ENCODE data around the gene CHURC1.

DNA sequence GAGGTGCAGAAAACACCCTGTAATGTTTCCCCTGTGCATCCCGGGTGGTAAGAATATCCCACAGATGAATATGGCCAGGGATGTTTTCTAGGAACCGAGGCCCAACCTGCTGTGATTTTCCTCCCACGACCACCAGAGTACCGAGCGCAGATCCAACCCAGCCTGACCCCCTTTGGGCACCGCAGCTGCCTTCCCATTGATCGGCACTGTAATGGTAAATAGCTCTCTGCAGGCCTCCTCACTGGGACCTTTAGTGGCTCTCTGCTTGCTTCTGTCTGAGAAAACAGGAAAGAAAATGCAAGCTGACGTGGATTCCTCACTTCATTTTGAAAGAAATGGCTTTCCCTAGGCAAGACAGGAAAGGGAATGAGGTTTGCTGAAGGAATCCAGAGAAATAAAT lies 60.3 kb downstream of the CHURC1 start:
- TF ChIP-seq, protein P1, sequence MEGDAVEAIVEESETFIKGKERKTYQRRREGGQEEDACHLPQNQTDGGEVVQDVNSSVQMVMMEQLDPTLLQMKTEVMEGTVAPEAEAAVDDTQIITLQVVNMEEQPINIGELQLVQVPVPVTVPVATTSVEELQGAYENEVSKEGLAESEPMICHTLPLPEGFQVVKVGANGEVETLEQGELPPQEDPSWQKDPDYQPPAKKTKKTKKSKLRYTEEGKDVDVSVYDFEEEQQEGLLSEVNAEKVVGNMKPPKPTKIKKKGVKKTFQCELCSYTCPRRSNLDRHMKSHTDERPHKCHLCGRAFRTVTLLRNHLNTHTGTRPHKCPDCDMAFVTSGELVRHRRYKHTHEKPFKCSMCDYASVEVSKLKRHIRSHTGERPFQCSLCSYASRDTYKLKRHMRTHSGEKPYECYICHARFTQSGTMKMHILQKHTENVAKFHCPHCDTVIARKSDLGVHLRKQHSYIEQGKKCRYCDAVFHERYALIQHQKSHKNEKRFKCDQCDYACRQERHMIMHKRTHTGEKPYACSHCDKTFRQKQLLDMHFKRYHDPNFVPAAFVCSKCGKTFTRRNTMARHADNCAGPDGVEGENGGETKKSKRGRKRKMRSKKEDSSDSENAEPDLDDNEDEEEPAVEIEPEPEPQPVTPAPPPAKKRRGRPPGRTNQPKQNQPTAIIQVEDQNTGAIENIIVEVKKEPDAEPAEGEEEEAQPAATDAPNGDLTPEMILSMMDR (IDR thresholded peaks at IDR 0.05): no peak
- TF ChIP-seq EZH2phosphoT487 (IDR thresholded peaks at IDR 0.05): no peak

Data from neural progenitor cell (in vitro differentiated cells).